D341Med (cell line): ENCODE results near the gene P2RX2.

Source experiments
- DNase-seq: peaks from one replicate; pipeline ENCODE4 v3.0.0; 2012; ENCODE audit warnings: low spot score

Gene P2RX2

GRCh38 chr12:132618683-132619043, at the start of gene P2RX2:
Gene P2RX2 (plus strand): TSS chr12:132618776. CDS start chr12:132618817, 41 bp downstream.
- DNase-seq = peak; percentile 67

DNA sequence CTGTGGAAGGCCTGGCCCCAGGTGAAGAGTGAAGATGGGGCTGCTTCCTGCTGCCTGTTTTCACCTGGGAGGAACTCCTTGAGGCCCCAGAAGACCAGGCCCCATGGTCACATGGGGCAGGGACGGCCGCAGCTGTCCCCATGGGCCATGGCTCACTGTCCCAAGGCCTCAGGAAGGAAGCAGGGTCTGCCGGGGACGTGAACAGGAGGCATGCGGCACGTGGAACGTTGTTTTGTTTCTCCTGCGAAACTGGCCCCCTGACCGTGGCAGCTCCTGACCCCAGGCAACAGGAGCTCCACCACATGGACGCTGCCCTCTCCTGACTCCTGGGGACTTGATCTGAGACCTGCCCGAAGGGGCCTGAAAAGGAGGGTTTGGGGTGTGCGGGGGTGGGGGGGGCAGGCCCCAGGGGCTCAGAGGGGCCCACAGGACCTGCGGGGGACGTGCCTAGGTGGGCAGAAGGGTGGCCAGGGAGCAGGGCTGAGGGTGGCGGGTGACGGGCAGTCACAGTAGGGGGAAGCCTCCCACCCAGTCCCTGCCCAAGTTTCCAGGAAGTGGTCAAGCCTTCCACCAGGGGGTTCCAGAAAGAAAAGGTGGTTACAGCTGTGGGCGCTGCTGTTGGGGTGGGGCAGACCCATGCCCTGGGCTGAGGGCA, 49.6 kb upstream of the P2RX2 start:
- DNase-seq = no peak

GRCh38 chr12:132569856-132570480, 48.6 kb upstream of the P2RX2 start:
- no peak for DNase-seq

DNA sequence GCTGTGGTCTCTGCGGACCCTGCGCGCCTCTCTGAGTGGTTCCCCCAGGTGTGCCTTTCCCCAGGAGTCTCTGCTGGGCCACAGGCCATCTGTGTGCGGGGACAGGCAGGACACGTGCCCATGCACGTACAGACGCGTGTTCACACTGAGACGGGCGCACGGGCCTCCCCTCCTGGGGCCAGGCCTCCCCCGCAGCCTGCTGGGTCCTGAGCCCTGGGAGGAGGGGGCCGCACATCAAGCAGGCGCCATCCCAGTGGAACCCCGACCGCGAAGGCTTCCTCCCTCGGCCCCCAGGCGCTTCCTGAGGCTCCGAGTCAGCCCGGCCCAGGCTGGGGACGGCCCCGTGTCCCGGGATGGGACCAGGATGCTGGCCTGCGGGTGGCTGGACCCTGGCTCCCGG, 47.9 kb upstream of the P2RX2 start:
- DNase-seq = no peak

- no peak for DNase-seq
Measured at GRCh38 chr12:132571051-132571450, 47.5 kb upstream of the P2RX2 start.

GRCh38 chr12:132571598-132571997, 47.0 kb upstream of the P2RX2 start:
- DNase-seq = no peak

DNA sequence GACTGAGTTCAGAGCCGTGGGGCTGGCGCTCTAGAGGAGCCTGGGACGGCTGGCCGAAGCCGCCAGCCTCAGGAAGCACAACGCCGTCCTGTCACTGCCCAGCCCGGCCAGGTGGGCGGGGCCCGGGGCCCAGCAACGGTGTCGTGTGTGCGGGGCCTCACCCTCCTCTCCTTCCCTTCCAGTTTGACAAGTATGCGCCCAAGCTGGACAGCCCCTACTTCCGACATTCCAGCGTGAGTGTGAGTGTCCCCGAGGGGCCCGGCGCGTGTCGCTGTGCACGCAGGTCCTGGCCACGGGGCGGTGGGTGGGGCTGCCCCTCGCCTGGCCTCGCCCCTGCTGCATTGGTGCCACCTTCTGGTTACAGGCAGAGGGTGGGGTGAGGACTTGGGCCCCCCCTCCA, 46.5 kb upstream of the P2RX2 start:
- DNase-seq = no peak

DNA sequence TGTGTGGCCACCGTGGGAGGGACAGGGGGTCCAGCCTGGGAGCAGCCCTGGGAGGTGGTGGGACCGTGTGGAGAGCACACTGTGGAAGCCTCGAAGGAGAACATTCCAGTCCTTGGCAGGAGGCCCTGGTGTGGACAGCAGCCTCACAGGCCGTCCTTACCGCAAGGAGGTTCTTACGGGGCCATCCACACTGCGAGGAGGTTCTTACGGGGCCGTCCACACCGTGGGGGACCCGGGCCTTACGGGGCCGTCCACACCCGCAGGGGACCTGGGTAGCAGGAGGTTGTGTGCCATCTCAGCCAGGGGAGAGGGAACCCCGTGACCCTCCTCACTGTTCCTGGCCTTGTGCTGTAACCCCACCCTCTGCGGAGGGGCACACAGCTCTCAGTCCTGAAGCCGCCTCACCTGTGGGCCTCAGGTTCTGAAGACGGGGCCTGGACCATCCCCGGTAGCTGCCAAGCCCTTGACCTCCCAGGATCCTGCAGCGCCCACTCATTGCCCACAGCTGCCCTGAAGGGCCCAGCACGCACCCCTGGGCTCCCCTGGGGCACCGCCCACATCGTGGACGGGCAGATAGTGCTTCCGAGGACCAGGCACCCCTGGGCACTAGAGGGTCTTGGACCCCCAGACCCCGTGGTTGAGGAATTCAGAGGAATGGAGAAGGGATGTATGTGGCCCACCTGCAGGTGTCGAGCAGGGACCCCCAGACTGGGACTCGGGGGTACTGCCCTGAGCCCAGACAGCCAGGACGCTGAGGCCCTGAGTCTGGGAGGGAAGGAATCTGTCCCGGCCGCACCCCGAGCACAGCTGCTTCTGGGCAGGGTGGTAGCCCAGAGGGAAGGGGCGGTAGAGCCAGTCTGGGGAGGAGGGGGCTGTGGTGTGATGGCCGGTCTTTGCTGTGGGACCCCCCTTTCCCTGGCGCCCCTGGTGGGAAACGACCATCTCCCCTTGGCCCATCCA, 45.5 kb upstream of the P2RX2 start:
- no peak for DNase-seq

- no peak for DNase-seq
Measured at GRCh38 chr12:132574271-132574996, 44.1 kb upstream of the P2RX2 start.

DNA sequence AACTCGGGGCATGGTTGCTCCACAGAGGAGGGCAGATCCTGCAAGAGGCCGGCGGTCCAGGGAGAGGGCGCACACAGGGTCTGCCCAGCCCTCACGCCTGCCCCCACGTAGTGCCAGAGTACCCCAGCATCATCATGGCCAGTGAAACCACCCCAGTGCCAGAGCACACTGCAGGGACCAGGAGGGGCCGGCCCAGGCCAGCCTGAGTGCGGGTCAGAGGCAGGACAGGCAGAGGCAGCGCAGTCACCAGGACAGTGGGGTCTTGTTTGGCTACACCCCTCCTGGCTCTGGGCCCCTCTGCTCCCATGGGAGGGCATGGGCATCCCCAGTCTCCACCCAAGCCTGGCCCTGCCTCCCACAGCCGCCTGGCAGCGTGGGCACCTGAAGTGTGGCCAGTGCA, 42.9 kb upstream of the P2RX2 start:
- DNase-seq = no peak

DNA sequence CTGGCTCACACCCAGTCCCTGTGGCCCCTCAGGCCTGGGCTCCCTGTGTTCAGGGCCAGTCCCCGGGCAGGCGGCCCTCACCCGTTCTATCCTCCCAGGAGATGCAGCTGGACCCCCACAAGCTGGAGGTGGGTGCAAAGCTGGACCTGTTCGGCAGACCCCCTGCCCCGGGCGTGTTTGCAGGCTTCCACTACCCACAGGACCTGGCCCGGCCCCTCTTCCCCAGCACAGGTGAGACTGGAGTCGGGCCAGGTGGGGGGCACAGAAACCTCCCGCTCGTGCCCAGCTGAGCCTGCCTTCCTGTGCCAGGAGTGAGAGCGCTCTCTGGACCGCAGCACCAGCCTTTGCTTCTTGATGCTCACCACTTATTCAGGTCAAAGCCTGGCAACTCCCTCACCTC, 41.9 kb upstream of the P2RX2 start:
- DNase-seq = no peak

- DNase-seq = no peak
Measured at GRCh38 chr12:132577191-132577920, 41.2 kb upstream of the P2RX2 start.

DNA sequence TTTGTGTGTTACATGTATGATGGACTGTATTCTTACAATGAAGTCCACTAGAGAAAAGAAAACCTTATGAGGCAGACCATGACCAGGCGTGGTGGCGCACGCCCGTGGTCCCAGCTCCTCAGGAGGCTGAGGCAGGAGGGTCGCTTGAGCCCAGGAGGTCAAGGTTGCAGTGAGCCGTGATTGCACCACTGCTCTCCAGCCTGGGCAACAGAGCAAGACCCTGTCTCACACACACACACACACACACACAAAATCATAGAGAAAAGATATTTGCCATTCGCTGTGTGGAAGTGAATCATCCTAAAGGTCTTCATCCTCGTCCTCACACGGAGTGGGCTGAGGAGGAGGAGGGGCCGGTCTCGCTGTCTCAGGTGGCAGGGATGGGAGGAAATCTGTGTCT, 40.5 kb upstream of the P2RX2 start:
- no peak for DNase-seq

GRCh38 chr12:132578826-132579225, 39.8 kb upstream of the P2RX2 start:
- DNase-seq = no peak

DNA sequence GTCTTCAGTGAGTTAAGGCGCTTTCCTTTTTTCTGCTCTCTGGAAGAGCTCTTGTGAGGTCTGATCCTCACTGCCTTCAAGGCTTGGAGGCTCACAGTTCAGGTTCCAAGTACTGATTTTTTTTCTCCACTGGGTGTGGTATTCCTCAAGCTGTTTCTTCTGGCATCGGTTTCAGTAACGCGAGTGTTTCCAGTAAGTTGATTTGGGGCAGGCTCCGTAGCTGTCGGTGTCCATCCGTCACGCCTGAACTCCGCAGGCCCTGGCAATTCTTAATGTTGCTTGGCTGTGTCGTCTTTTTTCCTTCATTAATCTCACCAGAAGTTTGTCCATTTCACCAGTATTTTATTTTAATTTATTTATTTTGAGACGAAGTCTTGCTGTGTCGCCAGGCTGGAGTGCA, 38.8 kb upstream of the P2RX2 start:
- no peak for DNase-seq

DNA sequence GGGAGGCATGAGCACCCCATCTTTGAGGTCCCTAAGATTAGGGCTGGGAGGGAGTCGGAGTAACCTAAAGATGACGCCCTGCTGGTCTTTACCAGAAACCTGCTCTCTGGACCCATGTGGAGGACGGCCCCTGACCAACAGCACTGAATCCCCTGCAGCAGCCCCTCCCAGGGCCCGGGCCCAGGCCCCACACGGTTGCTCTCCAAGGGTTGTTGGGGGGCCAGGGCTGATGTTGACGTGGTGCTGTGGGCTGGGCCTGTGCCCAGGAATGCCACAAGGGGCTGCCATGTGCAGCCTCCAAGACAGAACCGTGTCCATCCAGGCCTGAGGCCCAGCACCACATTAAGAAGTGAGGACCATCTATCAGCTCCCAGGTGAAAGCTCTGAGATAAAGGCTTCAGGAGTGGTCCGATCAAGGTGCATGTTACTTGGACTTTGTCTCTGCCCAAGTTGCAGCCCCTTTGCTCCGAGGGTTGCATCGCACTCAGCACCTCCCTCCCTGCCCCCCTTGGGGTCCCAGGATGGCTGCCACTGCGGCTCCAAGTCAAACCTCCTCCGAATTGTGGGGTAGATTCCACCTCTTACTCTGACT, 37.8 kb upstream of the P2RX2 start:
- DNase-seq = no peak

DNA sequence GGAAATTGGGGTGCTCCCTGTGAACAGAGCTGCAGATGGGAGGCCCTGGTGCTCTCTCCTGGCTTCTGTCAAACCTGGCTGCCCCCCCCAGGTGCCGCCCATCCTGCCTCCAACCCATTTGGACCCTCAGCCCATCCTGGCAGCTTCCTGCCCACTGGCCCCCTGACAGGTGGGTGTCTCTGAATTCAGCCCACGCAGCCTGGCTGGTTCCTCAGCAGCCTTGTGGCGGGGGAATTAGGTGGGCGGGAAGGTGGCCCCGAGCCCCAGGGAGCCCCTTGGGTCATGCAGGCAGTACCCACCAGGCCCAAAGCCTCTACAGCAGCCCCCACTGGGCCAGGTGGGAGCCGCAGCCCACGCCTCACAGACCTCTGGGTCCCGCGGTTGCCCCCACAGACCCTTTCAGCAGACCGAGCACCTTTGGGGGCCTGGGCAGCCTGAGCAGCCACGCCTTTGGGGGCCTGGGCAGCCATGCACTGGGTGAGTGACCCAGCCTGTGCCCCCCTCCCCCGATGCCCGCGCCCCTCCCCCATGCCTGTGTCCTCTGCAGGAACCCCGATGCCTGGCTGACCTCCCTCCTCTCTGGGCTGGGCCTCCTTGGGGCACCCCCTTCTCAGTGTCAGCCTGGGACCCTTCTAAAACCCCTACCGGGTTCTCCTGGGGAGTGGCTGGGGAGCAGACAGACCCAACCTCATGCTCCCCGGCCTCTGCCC, 37.1 kb upstream of the P2RX2 start:
- DNase-seq = no peak

GRCh38 chr12:132582058-132582420, 36.5 kb upstream of the P2RX2 start:
- DNase-seq = no peak

DNA sequence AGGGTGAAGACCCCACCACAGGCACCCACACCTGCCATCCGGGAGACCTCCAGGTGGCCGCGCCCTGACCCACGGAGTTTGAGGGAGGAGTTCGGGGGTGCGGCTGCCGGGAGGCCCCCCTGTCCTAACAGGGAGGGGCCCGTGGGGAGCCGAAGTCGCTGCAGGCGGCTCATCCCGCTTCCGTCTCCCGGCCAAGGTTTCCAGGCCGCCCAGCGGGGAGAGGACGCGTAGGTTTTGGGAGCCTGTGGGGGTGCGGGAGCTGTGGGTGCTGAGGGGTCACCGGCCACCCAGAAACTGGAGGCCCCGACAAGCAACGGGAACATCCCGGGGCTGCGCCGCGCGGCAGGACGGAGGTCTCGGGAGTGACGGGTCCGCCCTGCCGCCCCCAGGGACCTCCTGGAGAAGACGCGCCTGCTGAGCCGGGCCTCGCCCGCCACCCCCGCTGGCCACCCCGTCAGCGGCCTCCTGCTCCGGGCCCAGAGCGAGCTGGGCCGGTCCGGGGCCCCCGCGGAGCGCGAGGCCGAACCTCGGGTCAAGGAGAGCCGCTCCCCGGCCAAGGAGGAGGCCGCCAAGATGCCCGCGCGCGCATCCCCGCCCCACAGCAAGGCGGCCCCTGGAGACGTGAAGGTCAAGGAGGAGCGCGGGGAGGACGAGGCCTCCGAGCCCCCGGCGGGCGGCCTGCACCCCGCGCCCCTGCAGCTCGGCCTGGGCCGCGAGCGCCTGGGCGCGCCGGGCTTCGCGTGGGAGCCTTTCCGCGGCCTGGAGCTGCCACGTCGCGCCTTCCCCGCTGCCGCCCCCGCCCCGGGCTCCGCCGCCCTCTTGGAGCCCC, 35.8 kb upstream of the P2RX2 start:
- no peak for DNase-seq

DNA sequence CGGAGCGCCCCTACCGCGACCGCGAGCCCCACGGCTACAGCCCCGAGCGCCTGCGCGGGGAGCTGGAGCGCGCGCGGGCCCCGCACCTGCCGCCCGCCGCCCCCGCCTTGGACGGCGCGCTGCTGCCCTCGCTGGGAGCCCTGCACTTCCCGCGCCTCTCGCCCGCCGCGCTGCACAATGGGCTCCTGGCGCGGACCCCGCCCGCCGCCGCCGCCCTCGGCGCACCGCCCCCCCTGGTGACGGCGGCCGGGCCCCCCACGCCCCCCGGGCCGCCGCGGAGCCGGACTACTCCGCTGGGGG, 35.2 kb upstream of the P2RX2 start:
- DNase-seq = no peak
